ENCODE measurements around the gene TM2D1. TPM values are rescaled to one million over a fixed set of nuclear protein-coding genes. Genes with fewer than 3 reads are reported as not detected.

The TM2D1 gene
- total and polyA plus RNA-seq, 10 donors = 17.0 to 68.6 (median 46.3) TPM

GRCh38 chr1:61709908-61710289 lies 15.0 kb downstream of the TM2D1 start:
- Histone ChIP-seq H3K4me3 (no peak overlapping the region), H3K36me3 (peaks cover 5 to 84% (median 44%) of the 10 kb centered on the region in 6 donors), H3K4me1 (peaks cover 0 to 12% (median 0%) of the 10 kb centered on the region in 6 donors), H3K27me3 (replicated peaks in 1 of 7) (no peaks in the 10 kb centered on the region), H3K27ac (no peak overlapping the region), H3K9me3 (no peaks in the 10 kb centered on the region)
- TF ChIP-seq POLR2AphosphoS5 (IDR thresholded peaks at IDR 0.05) (no peak), POLR2A (IDR thresholded peaks at IDR 0.05) (no peak), CTCF (IDR thresholded peaks at IDR 0.05 in 8 of 11, conservative IDR thresholded peaks at IDR 0.05 in 3 of 11) (no peak)
- 96 to 100% (median 99%) methylated on average over 2 of the region's 2 CpGs for WGBS, 5 donors
- intact Hi-C loops (cut with DNase I; ENCODE audit: low total_unique reads) = no loop called here
- DNase-seq = no peak

- peaks cover 5 to 85% (median 49%) of the 10 kb centered on the region in 6 donors for H3K36me3 ChIP-seq
- no peaks in the 10 kb centered on the region for H3K9me3 ChIP-seq
- H3K4me3 ChIP-seq = no peak overlapping the region
- H3K4me1 ChIP-seq = peaks cover 0 to 12% (median 0%) of the 10 kb centered on the region in 6 donors
- 92 to 95% (median 93%) methylated on average over 7 of the region's 7 CpGs for WGBS, 5 donors
- no peak for TF ChIP-seq CTCF (IDR thresholded peaks at IDR 0.05 in 8 of 11, conservative IDR thresholded peaks at IDR 0.05 in 3 of 11)
- no peak for TF ChIP-seq POLR2A (IDR thresholded peaks at IDR 0.05)
- no peak for TF ChIP-seq POLR2AphosphoS5 (IDR thresholded peaks at IDR 0.05)
- no peaks in the 10 kb centered on the region for H3K27me3 ChIP-seq (replicated peaks in 1 of 7)
- intact Hi-C loops (cut with DNase I; ENCODE audit: low total_unique reads) = no loop called here
- H3K27ac ChIP-seq = no peak overlapping the region
- no peak for DNase-seq
Measured at GRCh38 chr1:61708953-61709907, 15.7 kb downstream of the TM2D1 start.

- Histone ChIP-seq H3K27me3 (replicated peaks in 1 of 7) (no peaks in the 10 kb centered on the region), H3K9me3 (no peaks in the 10 kb centered on the region), H3K4me3 (no peak overlapping the region), H3K36me3 (peaks cover 0 to 100% (median 69%) of the 10 kb centered on the region in 6 donors), H3K27ac (no peak overlapping the region), H3K4me1 (no peaks in the 10 kb centered on the region)
- intact Hi-C loops (cut with DNase I; ENCODE audit: low total_unique reads) = no loop called here
- 77 to 87% (median 81%) methylated on average over 3 of the region's 3 CpGs for WGBS, 5 donors
- no peak for DNase-seq
- TF ChIP-seq POLR2AphosphoS5 (IDR thresholded peaks at IDR 0.05) (no peak), POLR2A (IDR thresholded peaks at IDR 0.05) (no peak), CTCF (IDR thresholded peaks at IDR 0.05 in 8 of 11, conservative IDR thresholded peaks at IDR 0.05 in 3 of 11) (no peak)
Measured at GRCh38 chr1:61699911-61700851, 24.8 kb downstream of the TM2D1 start.
